ENCODE measurements around the gene FAM168A. TPM values are rescaled to one million over a fixed set of nuclear protein-coding genes. Genes with fewer than 3 reads are reported as not detected.

The FAM168A gene
- total and polyA plus RNA-seq, 9 of the 15 experiments (the other 6 are each of a cell fraction or from before 2014, with no cell fraction given): 0.44 to 7.2 (median 2.9) TPM

DNA sequence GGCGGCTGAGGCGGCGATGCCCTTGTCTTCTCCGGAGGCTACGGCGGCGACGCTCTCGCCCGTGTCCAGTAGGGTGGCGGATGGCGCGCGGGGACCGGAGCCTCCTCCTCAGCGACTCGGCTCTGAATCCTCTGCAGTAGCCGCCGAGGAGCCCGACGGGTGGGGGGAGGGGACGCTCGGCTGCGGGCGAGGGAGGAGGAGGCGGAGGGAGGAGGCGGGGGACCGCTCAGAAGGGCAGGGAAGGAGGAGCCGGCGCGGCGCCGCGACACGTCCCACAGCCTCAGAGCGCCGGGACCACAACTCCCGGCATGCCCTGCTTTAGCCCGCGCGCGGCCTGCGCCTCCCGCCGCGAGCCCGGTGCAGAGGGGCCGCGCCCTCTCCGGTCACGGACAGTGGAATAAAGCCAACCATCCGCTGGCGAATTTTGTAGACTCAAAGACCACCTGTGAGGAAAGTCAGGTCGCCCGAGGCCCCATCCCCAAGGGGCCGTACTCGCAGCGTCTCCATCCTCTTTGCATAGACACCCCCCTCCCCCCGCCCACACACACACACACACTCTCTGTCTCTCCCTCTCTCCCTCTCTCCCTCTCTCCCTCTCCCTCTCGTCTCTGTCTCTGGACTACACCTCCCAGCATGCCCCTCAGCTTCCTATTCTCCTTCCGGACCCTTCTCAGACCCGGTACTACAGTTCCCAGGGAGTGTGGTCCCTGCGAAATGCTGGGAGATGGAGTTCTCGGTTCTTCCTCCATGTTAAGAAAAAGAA is at the start of gene FAM168A (continued):
- TF ChIP-seq, protein P1, sequence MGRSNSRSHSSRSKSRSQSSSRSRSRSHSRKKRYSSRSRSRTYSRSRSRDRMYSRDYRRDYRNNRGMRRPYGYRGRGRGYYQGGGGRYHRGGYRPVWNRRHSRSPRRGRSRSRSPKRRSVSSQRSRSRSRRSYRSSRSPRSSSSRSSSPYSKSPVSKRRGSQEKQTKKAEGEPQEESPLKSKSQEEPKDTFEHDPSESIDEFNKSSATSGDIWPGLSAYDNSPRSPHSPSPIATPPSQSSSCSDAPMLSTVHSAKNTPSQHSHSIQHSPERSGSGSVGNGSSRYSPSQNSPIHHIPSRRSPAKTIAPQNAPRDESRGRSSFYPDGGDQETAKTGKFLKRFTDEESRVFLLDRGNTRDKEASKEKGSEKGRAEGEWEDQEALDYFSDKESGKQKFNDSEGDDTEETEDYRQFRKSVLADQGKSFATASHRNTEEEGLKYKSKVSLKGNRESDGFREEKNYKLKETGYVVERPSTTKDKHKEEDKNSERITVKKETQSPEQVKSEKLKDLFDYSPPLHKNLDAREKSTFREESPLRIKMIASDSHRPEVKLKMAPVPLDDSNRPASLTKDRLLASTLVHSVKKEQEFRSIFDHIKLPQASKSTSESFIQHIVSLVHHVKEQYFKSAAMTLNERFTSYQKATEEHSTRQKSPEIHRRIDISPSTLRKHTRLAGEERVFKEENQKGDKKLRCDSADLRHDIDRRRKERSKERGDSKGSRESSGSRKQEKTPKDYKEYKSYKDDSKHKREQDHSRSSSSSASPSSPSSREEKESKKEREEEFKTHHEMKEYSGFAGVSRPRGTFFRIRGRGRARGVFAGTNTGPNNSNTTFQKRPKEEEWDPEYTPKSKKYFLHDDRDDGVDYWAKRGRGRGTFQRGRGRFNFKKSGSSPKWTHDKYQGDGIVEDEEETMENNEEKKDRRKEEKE (IDR thresholded peaks at IDR 0.05; ENCODE audit: borderline replicate concordance in 1 of 2, control insufficient read depth in 1 of 2, low read depth in 2 of 2, low read length in 1 of 2): 0 out of 4 replicates have a peak, but pooled peaks of 1 of the 2 experiments have one; percentile 61
- TF ChIP-seq, protein P2, sequence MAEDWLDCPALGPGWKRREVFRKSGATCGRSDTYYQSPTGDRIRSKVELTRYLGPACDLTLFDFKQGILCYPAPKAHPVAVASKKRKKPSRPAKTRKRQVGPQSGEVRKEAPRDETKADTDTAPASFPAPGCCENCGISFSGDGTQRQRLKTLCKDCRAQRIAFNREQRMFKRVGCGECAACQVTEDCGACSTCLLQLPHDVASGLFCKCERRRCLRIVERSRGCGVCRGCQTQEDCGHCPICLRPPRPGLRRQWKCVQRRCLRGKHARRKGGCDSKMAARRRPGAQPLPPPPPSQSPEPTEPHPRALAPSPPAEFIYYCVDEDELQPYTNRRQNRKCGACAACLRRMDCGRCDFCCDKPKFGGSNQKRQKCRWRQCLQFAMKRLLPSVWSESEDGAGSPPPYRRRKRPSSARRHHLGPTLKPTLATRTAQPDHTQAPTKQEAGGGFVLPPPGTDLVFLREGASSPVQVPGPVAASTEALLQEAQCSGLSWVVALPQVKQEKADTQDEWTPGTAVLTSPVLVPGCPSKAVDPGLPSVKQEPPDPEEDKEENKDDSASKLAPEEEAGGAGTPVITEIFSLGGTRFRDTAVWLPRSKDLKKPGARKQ (CRISPR knock-in tag; IDR thresholded peaks at IDR 0.05): no peak
- TF ChIP-seq, protein P3, sequence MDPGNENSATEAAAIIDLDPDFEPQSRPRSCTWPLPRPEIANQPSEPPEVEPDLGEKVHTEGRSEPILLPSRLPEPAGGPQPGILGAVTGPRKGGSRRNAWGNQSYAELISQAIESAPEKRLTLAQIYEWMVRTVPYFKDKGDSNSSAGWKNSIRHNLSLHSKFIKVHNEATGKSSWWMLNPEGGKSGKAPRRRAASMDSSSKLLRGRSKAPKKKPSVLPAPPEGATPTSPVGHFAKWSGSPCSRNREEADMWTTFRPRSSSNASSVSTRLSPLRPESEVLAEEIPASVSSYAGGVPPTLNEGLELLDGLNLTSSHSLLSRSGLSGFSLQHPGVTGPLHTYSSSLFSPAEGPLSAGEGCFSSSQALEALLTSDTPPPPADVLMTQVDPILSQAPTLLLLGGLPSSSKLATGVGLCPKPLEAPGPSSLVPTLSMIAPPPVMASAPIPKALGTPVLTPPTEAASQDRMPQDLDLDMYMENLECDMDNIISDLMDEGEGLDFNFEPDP (CRISPR knock-in tag; IDR thresholded peaks at IDR 0.05): peak; percentile 51; the same call in 1 of the 2 replicates
- TF ChIP-seq, protein P4, sequence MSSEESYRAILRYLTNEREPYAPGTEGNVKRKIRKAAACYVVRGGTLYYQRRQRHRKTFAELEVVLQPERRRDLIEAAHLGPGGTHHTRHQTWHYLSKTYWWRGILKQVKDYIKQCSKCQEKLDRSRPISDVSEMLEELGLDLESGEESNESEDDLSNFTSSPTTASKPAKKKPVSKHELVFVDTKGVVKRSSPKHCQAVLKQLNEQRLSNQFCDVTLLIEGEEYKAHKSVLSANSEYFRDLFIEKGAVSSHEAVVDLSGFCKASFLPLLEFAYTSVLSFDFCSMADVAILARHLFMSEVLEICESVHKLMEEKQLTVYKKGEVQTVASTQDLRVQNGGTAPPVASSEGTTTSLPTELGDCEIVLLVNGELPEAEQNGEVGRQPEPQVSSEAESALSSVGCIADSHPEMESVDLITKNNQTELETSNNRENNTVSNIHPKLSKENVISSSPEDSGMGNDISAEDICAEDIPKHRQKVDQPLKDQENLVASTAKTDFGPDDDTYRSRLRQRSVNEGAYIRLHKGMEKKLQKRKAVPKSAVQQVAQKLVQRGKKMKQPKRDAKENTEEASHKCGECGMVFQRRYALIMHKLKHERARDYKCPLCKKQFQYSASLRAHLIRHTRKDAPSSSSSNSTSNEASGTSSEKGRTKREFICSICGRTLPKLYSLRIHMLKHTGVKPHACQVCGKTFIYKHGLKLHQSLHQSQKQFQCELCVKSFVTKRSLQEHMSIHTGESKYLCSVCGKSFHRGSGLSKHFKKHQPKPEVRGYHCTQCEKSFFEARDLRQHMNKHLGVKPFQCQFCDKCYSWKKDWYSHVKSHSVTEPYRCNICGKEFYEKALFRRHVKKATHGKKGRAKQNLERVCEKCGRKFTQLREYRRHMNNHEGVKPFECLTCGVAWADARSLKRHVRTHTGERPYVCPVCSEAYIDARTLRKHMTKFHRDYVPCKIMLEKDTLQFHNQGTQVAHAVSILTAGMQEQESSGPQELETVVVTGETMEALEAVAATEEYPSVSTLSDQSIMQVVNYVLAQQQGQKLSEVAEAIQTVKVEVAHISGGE (CRISPR knock-in tag; IDR thresholded peaks at IDR 0.05): peak; percentile 83 to 98 (median 96); a peak in 5 of 6 replicates
- peak; percentile 17 for TF ChIP-seq HMGN3 (IDR thresholded peaks at IDR 0.05; ENCODE audit: borderline replicate concordance, extremely low read depth, insufficient read length, low read depth, low read length)
- TF ChIP-seq NR4A1 (CRISPR knock-in tag; IDR thresholded peaks at IDR 0.05): no peak
- no peak for TF ChIP-seq NR4A1 (tag; IDR thresholded peaks at IDR 0.05)
